HCT116 (cell line): ENCODE measurements around the gene BMERB1.

ENCODE experiments used
- ELF1 ChIP-seq: IDR thresholded peaks from 2 replicates; pipeline ENCODE4 v1.6.1; 2012; ENCODE audit warnings: low read depth, borderline replicate concordance
- EZH2 ChIP-seq: fragments of 200-600 bp; sonication (generic); IDR thresholded peaks from 2 replicates; pipeline ENCODE4 v1.6.1; 2017; ENCODE audit warnings: antibody characterized with exemption, mixed run types
- EZH2phosphoT487 ChIP-seq: fragments of 200-600 bp; IDR thresholded peaks from 2 replicates; pipeline ENCODE4 v1.6.1; 2018; ENCODE audit warnings: antibody characterized with exemption, borderline replicate concordance
- POLR2A ChIP-seq: IDR thresholded peaks from 2 replicates; pipeline ENCODE4 v1.7.0; 2011; ENCODE audit warnings: borderline replicate concordance; ENCODE audit not compliant: insufficient read depth, insufficient read length; ENCODE audit errors: extremely low read depth
- POLR2AphosphoS5 ChIP-seq: IDR thresholded peaks from 2 replicates; pipeline ENCODE4 v1.6.1; 2011; ENCODE audit warnings: mild to moderate bottlenecking, low read depth, low read length, moderate library complexity
- RAD21 ChIP-seq: IDR thresholded peaks from 2 replicates; pipeline ENCODE4 v1.6.1; 2012; ENCODE audit warnings: low read depth, mild to moderate bottlenecking
- SIN3A ChIP-seq: IDR thresholded peaks from 2 replicates; pipeline ENCODE4 v1.6.1; 2012; ENCODE audit warnings: low read depth
- SP1 ChIP-seq: IDR thresholded peaks from 2 replicates; pipeline ENCODE4 v1.6.1; 2012; ENCODE audit warnings: low read depth
- ZNF274 ChIP-seq: fragments of 200-500 bp; sonication (Bioruptor generic); IDR thresholded peaks from 2 replicates; pipeline ENCODE4 v1.6.1; 2014; ENCODE audit warnings: mild to moderate bottlenecking, low read depth, low read length, inconsistent platforms
- TF ChIP-seq, protein P1 (sequence below), 3 experiments: fragments of 200-600 bp in 1 of 3; sonication (generic) in 1 of 3; IDR thresholded peaks in 2 of 3; conservative IDR thresholded peaks in 1 of 3; 2 replicates each; pipeline ENCODE4 v1.5.1; 2012 to 2017; ENCODE audit warnings: low read depth in 2 of 3, low read length in 2 of 3, antibody characterized with exemption in 1 of 3, borderline replicate concordance in 1 of 3, control low read depth in 1 of 3, mild to moderate bottlenecking in 1 of 3, mixed read lengths in 1 of 3, mixed run types in 1 of 3, moderate library complexity in 1 of 3; ENCODE audit not compliant: insufficient read depth in 1 of 3
- TF ChIP-seq, protein P2 (sequence below): IDR thresholded peaks from 2 replicates; pipeline ENCODE4 v1.6.1; 2012; ENCODE audit warnings: low read depth
- TF ChIP-seq, protein P3 (sequence below): IDR thresholded peaks from 2 replicates; pipeline ENCODE4 v1.6.1; 2011; ENCODE audit warnings: mild to moderate bottlenecking, low read length, moderate library complexity; ENCODE audit not compliant: insufficient replicate concordance; ENCODE audit errors: extremely low read depth
- TF ChIP-seq, protein P4 (sequence below): IDR thresholded peaks from 2 replicates; pipeline ENCODE4 v1.6.1; 2012

DNA sequence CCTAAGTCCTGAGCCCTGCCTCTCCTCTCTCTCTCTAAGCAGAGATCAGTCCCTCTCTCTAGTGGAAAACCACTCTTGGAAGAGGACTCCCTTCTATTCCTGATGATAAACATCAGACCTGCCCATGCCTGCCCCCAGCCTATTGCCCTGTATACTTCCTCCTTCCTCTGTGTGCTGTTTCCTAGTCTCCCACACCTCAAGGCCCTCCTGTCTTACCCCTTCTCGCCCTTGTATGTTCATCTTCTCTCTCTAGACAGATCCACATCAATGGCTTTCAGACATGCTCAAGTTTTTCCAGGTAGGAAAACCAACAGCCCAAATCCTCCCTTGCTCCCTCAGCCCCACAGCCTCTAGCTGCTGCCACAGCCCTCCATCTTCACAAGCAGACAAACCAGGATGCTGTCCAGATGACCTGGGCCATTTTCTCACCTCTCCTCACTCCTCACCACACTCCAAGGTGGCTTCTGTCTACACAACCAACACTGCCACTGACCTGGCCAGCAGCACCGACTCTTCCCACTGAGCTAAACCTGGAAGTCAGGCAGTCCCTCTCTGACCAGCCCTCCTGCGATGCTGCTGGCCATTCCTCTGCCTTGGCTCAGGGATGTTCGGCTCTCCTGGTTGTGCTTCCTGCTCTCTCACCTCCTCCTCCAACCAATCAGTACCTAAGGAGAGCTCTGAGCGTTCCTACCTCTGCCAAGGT lies 172.3 kb downstream of the BMERB1 start:
- TF ChIP-seq, protein P1, sequence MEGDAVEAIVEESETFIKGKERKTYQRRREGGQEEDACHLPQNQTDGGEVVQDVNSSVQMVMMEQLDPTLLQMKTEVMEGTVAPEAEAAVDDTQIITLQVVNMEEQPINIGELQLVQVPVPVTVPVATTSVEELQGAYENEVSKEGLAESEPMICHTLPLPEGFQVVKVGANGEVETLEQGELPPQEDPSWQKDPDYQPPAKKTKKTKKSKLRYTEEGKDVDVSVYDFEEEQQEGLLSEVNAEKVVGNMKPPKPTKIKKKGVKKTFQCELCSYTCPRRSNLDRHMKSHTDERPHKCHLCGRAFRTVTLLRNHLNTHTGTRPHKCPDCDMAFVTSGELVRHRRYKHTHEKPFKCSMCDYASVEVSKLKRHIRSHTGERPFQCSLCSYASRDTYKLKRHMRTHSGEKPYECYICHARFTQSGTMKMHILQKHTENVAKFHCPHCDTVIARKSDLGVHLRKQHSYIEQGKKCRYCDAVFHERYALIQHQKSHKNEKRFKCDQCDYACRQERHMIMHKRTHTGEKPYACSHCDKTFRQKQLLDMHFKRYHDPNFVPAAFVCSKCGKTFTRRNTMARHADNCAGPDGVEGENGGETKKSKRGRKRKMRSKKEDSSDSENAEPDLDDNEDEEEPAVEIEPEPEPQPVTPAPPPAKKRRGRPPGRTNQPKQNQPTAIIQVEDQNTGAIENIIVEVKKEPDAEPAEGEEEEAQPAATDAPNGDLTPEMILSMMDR (IDR thresholded peaks at IDR 0.05 in 2 of 3, conservative IDR thresholded peaks at IDR 0.05 in 1 of 3; ENCODE audit: borderline replicate concordance in 1 of 3, insufficient read depth in 1 of 3, low read depth in 2 of 3, low read length in 2 of 3), result no peak
- TF ChIP-seq EZH2phosphoT487, result no peak
- TF ChIP-seq, protein P2, sequence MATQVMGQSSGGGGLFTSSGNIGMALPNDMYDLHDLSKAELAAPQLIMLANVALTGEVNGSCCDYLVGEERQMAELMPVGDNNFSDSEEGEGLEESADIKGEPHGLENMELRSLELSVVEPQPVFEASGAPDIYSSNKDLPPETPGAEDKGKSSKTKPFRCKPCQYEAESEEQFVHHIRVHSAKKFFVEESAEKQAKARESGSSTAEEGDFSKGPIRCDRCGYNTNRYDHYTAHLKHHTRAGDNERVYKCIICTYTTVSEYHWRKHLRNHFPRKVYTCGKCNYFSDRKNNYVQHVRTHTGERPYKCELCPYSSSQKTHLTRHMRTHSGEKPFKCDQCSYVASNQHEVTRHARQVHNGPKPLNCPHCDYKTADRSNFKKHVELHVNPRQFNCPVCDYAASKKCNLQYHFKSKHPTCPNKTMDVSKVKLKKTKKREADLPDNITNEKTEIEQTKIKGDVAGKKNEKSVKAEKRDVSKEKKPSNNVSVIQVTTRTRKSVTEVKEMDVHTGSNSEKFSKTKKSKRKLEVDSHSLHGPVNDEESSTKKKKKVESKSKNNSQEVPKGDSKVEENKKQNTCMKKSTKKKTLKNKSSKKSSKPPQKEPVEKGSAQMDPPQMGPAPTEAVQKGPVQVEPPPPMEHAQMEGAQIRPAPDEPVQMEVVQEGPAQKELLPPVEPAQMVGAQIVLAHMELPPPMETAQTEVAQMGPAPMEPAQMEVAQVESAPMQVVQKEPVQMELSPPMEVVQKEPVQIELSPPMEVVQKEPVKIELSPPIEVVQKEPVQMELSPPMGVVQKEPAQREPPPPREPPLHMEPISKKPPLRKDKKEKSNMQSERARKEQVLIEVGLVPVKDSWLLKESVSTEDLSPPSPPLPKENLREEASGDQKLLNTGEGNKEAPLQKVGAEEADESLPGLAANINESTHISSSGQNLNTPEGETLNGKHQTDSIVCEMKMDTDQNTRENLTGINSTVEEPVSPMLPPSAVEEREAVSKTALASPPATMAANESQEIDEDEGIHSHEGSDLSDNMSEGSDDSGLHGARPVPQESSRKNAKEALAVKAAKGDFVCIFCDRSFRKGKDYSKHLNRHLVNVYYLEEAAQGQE, result no peak
- TF ChIP-seq, protein P3, sequence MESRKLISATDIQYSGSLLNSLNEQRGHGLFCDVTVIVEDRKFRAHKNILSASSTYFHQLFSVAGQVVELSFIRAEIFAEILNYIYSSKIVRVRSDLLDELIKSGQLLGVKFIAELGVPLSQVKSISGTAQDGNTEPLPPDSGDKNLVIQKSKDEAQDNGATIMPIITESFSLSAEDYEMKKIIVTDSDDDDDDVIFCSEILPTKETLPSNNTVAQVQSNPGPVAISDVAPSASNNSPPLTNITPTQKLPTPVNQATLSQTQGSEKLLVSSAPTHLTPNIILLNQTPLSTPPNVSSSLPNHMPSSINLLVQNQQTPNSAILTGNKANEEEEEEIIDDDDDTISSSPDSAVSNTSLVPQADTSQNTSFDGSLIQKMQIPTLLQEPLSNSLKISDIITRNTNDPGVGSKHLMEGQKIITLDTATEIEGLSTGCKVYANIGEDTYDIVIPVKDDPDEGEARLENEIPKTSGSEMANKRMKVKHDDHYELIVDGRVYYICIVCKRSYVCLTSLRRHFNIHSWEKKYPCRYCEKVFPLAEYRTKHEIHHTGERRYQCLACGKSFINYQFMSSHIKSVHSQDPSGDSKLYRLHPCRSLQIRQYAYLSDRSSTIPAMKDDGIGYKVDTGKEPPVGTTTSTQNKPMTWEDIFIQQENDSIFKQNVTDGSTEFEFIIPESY, result no peak
- no peak for TF ChIP-seq EZH2
- TF ChIP-seq RAD21, result no peak
- TF ChIP-seq POLR2A, result no peak
- TF ChIP-seq ZNF274, result no peak
- no peak for TF ChIP-seq SIN3A
- no peak for TF ChIP-seq POLR2AphosphoS5
- TF ChIP-seq ELF1, result no peak
- TF ChIP-seq SP1, result no peak
- TF ChIP-seq, protein P4, sequence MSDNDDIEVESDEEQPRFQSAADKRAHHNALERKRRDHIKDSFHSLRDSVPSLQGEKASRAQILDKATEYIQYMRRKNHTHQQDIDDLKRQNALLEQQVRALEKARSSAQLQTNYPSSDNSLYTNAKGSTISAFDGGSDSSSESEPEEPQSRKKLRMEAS, result no peak
